ENCODE data around the gene ADORA1. TPM values are rescaled to one million over a fixed set of nuclear protein-coding genes. Genes with fewer than 3 reads are reported as not detected.

Gene ADORA1
- total and polyA plus RNA-seq, 2 donors (not counting 3 experiments of a cell fraction or from before 2014, with no cell fraction given) = 0.15 TPM; not detected in 1

- no peak for TF ChIP-seq CTCF (IDR thresholded peaks at IDR 0.05; ENCODE audit: extremely low read depth in 1 of 2, insufficient read depth in 1 of 2, low read depth in 1 of 2, low read length in 2 of 2)
- no peak for TF ChIP-seq EZH2 (IDR thresholded peaks at IDR 0.05; ENCODE audit: borderline replicate concordance, low read depth, low read length, severe bottlenecking)
- TF ChIP-seq FOS (IDR thresholded peaks at IDR 0.05; ENCODE audit: borderline replicate concordance, insufficient read depth, low read length) = no peak
- no peak for TF ChIP-seq GATA2 (IDR thresholded peaks at IDR 0.05; ENCODE audit: insufficient read depth, insufficient read length, low read depth, low read length)
- TF ChIP-seq JUN (IDR thresholded peaks at IDR 0.05; ENCODE audit: borderline replicate concordance, insufficient read depth, insufficient read length, low read depth) = no peak
- TF ChIP-seq MYC (IDR thresholded peaks at IDR 0.05; ENCODE audit: low read depth, low read length) = no peak
- no peak for TF ChIP-seq MAX (IDR thresholded peaks at IDR 0.05; ENCODE audit: insufficient read depth, insufficient read length)
- no peak overlapping the region for H3K27ac ChIP-seq (ENCODE audit: insufficient read depth, low read depth, low read length)
- H3K27me3 ChIP-seq (ENCODE audit: control insufficient read depth in 2 of 2, insufficient read depth in 2 of 2, low read length in 2 of 2) = peaks cover 8 to 15% of the 10 kb centered on the region in 2 experiments
- H2AFZ ChIP-seq (ENCODE audit: low read depth, low read length) = no peak overlapping the region
- no peaks in the 10 kb centered on the region for H3K79me2 ChIP-seq (ENCODE audit: control insufficient read depth, insufficient read depth, low read length)
- H3K36me3 ChIP-seq (ENCODE audit: control insufficient read depth in 2 of 2, extremely low read depth in 1 of 2, insufficient read depth in 2 of 2, low read length in 2 of 2) = no peaks in the 10 kb centered on the region
- BruUV-seq (replicated peaks) = no TSS peak
- no peak for FAIRE-seq
- H3K4me1 ChIP-seq (ENCODE audit: control insufficient read depth, extremely low read depth, insufficient read depth, low read length) = no peaks in the 10 kb centered on the region
- intact Hi-C loops (cut with micrococcal nuclease) (no loop called here), dilution Hi-C loops (cut with MboI; ENCODE audit: extremely low pct_ligation_motif_present, low sequenced_read_pairs) (no loop called here)
- no peak overlapping the region for H3K9ac ChIP-seq (replicated peaks; ENCODE audit: extremely low read depth, insufficient read depth, low read length)
- POLR2A ChIA-PET = no interaction called here
- no peaks in the 10 kb centered on the region for H3K9me1 ChIP-seq (replicated peaks; ENCODE audit: control insufficient read depth, extremely low read depth, insufficient read depth, low read length)
- H4K20me1 ChIP-seq (replicated peaks; ENCODE audit: control insufficient read depth, extremely low read depth, insufficient read depth, low read length) = no peaks in the 10 kb centered on the region
- no peak overlapping the region for H3K4me3 ChIP-seq (replicated peaks in 1 of 3; ENCODE audit: insufficient read depth in 1 of 3, low read depth in 1 of 3, low read length in 3 of 3)
- no peak for DNase-seq (ENCODE audit: low read depth, low spot score)
- H3K4me2 ChIP-seq (ENCODE audit: insufficient read depth, low read length) = no peak overlapping the region
- no peaks in the 10 kb centered on the region for H3K9me3 ChIP-seq (replicated peaks; ENCODE audit: control insufficient read depth, insufficient read depth, low read length)
- CTCF ChIA-PET = interaction anchor here (1.1 to 1.5 kb wide), 5 partner anchors 8 to 81 kb away, joined by 3 to 4 read pairs (median 3); no protein-coding TSS in a partner anchor
Measured at GRCh38 chr1:203135636-203136305, 8.2 kb downstream of the ADORA1 start.
